ENCODE data around the gene ROM1.

- no peak for TF ChIP-seq CTCF (IDR thresholded peaks at IDR 0.05; ENCODE audit: low read length)
- TF ChIP-seq EZH2 (optimal IDR thresholded peaks at IDR 0.05; ENCODE audit: low read depth, low read length): no peak
These were observed 13.2 kb upstream of the ROM1 start for GRCh38 chr11:62599901-62600300.

All from MM.1S (cell line).